ENCODE data around the gene PRR11. TPM values are rescaled to one million over a fixed set of nuclear protein-coding genes. Genes with fewer than 3 reads are reported as not detected.
"Not testable (repeated sequence)": the region's sequence is repeated elsewhere in the genome, so short reads cannot be mapped to it uniquely, and the experiment has no call there.

The PRR11 gene
- total RNA-seq, 2 donors from 2014 or later = 0.33 TPM; not detected in 1

DNA sequence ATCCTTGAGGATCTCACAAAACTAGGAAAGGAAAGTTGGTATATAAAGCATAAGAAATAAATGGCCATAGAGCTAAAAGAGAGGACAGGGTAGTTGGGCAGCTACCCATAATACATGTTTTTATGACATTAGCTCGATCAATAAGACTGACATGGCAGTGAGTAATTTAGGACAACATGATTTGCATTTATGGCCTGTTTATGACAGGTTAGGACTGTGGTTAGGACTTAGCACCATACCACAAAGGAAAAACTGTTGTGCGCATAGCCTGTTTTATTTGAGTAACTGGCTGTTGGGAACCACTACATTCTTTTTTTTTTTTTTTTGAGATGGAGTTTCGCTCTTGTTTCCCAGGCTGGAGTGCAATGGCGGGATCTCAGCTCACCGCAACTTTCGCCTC is 30.9 kb upstream of the PRR11 start:
- intact Hi-C loops (cut with DNase I) = no loop called here
- WGBS, 2 donors = 90 to 98% methylated on average over 6 of the region's 6 CpGs
- Histone ChIP-seq H3K27ac (no peak overlapping the region), H3K4me1 (no peaks in the 10 kb centered on the region), H3K36me3 (replicated peaks in 1 of 2; ENCODE audit: insufficient read depth in 1 of 2, low read depth in 2 of 2) (no peaks in the 10 kb centered on the region), H3K27me3 (no peaks in the 10 kb centered on the region), H3K4me3 (no peak overlapping the region), H3K9me3 (no peaks in the 10 kb centered on the region)
- TF ChIP-seq POLR2A (IDR thresholded peaks at IDR 0.05) = no peak
- TF ChIP-seq, protein P1, sequence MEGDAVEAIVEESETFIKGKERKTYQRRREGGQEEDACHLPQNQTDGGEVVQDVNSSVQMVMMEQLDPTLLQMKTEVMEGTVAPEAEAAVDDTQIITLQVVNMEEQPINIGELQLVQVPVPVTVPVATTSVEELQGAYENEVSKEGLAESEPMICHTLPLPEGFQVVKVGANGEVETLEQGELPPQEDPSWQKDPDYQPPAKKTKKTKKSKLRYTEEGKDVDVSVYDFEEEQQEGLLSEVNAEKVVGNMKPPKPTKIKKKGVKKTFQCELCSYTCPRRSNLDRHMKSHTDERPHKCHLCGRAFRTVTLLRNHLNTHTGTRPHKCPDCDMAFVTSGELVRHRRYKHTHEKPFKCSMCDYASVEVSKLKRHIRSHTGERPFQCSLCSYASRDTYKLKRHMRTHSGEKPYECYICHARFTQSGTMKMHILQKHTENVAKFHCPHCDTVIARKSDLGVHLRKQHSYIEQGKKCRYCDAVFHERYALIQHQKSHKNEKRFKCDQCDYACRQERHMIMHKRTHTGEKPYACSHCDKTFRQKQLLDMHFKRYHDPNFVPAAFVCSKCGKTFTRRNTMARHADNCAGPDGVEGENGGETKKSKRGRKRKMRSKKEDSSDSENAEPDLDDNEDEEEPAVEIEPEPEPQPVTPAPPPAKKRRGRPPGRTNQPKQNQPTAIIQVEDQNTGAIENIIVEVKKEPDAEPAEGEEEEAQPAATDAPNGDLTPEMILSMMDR (IDR thresholded peaks at IDR 0.05) = no peak
- DNase-seq (no peak), ATAC-seq (no peak)

GRCh38 chr17:59126809-59127417 is 28.6 kb upstream of the PRR11 start:
- Histone ChIP-seq H3K9me3 (no peaks in the 10 kb centered on the region), H3K36me3 (replicated peaks in 1 of 2; ENCODE audit: insufficient read depth in 1 of 2, low read depth in 2 of 2) (no peaks in the 10 kb centered on the region), H3K27ac (no peak overlapping the region), H3K4me1 (no peaks in the 10 kb centered on the region), H3K4me3 (no peak overlapping the region), H3K27me3 (no peaks in the 10 kb centered on the region)
- ATAC-seq = no peak
- TF ChIP-seq, protein P1 (IDR thresholded peaks at IDR 0.05) = no peak
- no peak for TF ChIP-seq POLR2A (IDR thresholded peaks at IDR 0.05)
- intact Hi-C loops (cut with DNase I) = no loop called here
- DNase-seq = no peak
- 59 to 62% methylated on average over 3 of the region's 3 CpGs for WGBS, 2 donors

DNA sequence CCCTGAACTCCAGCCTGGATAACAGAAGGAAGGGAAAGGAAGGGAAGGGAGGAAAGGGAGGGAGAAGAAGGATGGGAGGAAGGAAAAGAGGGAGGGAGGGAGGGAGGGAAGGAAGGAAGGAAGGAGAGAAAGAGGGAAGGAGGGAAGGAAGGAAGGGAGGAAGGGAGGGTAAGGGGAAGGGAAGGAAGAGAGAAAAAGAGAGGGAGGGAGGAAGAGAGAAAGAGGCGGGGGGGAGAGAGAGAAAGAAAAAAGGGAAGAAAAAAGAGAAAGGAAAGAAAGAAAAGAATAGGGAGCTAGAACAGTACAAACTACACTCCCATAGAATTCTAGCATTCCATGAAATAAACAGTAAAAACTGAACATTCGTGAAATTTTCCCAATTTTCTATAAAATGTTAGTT is 25.7 kb upstream of the PRR11 start:
- Histone ChIP-seq H3K36me3 (replicated peaks in 1 of 2; ENCODE audit: insufficient read depth in 1 of 2, low read depth in 2 of 2) (no peaks in the 10 kb centered on the region), H3K27me3 (no peaks in the 10 kb centered on the region), H3K27ac (no peak overlapping the region), H3K9me3 (no peaks in the 10 kb centered on the region), H3K4me1 (no peaks in the 10 kb centered on the region), H3K4me3 (no peak overlapping the region)
- 50 to 52% methylated on average over 2 of the region's 2 CpGs for WGBS, 2 donors
- intact Hi-C loops (cut with DNase I) = no loop called here
- ATAC-seq (no peak), DNase-seq (no peak)
- TF ChIP-seq POLR2A (IDR thresholded peaks at IDR 0.05) = no peak
- TF ChIP-seq, protein P1 (IDR thresholded peaks at IDR 0.05) = no peak

GRCh38 chr17:59131131-59131530 is 24.4 kb upstream of the PRR11 start:
- Histone ChIP-seq H3K27me3 (no peaks in the 10 kb centered on the region), H3K4me3 (no peak overlapping the region), H3K27ac (no peak overlapping the region), H3K9me3 (no peaks in the 10 kb centered on the region), H3K4me1 (no peaks in the 10 kb centered on the region), H3K36me3 (replicated peaks in 1 of 2; ENCODE audit: insufficient read depth in 1 of 2, low read depth in 2 of 2) (no peaks in the 10 kb centered on the region)
- ATAC-seq (no peak), DNase-seq (no peak)
- TF ChIP-seq POLR2A (IDR thresholded peaks at IDR 0.05) = no peak
- TF ChIP-seq, protein P1 (IDR thresholded peaks at IDR 0.05) = no peak
- intact Hi-C loops (cut with DNase I) = no loop called here
- WGBS, 2 donors = 89 to 91% methylated on average over 1 of the region's 1 CpG

DNA sequence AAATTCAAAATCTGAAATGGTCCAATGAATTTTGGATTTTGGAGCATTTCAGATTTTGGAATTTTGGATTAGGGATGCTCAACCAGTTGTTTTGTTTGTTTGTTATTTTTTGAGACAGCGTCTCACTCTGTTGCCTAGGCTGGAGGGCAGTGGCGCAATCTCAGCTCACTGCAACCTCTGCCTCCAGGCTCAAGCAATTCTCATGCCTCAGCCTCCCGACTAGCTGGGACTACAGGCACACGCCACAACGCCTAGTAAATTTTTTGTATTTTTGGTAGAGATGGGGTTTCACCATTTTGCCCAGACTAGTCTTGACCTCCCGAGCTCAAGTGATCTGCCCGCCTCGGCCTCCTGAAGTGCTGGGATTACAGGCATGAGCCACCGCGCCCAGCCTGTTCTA is 17.2 kb upstream of the PRR11 start:
- ATAC-seq; H3K9me3 ChIP-seq; intact Hi-C loops (cut with DNase I); DNase-seq; H3K4me1 ChIP-seq; H3K36me3 ChIP-seq (replicated peaks in 1 of 2; ENCODE audit: insufficient read depth in 1 of 2, low read depth in 2 of 2); H3K4me3 ChIP-seq; H3K27me3 ChIP-seq; H3K27ac ChIP-seq: not testable (repeated sequence)
- 94 to 96% methylated on average over 10 of the region's 10 CpGs for WGBS, 2 donors

Measured in body of pancreas (tissue), 4 donors.